B cell (primary cell): ENCODE results near the gene TOGARAM2.

Experiments
- EZH2 ChIP-seq: IDR thresholded peaks from 2 replicates; pipeline ENCODE4 v1.6.1; 2012; ENCODE audit warnings: borderline replicate concordance, low read depth, mild to moderate bottlenecking, moderate library complexity, low read length; ENCODE audit not compliant: insufficient read depth, poor library complexity, severe bottlenecking
- TF ChIP-seq, protein P1 (sequence below): fragments of 200-600 bp; IDR thresholded peaks from one replicate; pipeline ENCODE4 v1.8.0; 2022; ENCODE audit warnings: antibody characterized with exemption, mild to moderate bottlenecking

DNA sequence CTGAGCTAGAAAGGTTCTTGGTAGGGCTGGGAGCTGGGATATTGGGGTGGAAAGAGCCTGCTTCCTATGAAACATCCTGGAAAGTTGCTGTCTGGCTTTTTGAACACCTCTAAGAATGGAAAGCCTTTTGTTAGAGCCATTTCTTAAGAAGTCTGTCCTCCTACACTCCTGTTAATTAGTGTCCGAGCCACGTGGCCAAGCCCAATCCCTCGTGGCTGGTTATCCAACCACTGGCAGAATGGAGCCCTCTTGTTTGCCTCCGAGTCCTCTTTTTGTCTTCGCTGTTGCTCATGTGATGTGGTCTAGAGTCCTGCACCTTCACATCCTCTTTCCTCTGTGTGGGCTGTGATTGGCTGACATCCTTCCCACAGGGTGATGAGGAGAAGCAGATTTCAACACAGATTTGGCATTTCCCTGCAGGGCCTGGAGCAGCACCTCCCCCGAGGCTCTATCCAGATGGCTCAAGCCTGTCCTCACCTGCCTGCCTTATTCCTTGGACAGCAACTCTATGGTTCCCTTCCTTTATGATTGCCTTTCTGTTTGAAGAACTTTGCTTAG lies 8.2 kb upstream of the TOGARAM2 start:
- TF ChIP-seq, protein P1, sequence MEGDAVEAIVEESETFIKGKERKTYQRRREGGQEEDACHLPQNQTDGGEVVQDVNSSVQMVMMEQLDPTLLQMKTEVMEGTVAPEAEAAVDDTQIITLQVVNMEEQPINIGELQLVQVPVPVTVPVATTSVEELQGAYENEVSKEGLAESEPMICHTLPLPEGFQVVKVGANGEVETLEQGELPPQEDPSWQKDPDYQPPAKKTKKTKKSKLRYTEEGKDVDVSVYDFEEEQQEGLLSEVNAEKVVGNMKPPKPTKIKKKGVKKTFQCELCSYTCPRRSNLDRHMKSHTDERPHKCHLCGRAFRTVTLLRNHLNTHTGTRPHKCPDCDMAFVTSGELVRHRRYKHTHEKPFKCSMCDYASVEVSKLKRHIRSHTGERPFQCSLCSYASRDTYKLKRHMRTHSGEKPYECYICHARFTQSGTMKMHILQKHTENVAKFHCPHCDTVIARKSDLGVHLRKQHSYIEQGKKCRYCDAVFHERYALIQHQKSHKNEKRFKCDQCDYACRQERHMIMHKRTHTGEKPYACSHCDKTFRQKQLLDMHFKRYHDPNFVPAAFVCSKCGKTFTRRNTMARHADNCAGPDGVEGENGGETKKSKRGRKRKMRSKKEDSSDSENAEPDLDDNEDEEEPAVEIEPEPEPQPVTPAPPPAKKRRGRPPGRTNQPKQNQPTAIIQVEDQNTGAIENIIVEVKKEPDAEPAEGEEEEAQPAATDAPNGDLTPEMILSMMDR = no peak
- TF ChIP-seq EZH2 = no peak
